Endothelial cell of umbilical vein (primary cell): ENCODE results near the gene USH2A. TPM values are rescaled to one million over a fixed set of nuclear protein-coding genes. Genes with fewer than 3 reads are reported as not detected.

Experiments
- BruUV-seq: library from RNA; stranded (reverse); fragments of 400-500 nt; replicated peaks from 2 replicates; lab custom pipeline; 2021; lab: Mats Ljungman, UMichigan
- CTCF ChIA-PET: fragments of 300-600, 350-600 bp; sonication (Branson Sonifier 250); formaldehyde crosslinking; loops from one replicate; lab custom pipeline; 2021; ENCODE audit warnings: antibody characterized with exemption, inconsistent platforms; lab: Charles Lee
- POLR2A ChIA-PET: fragments of 300-600, 350-600 bp; sonication (Branson Sonifier 250); formaldehyde crosslinking; loops from one replicate; lab custom pipeline; 2021; ENCODE audit warnings: antibody characterized with exemption, inconsistent platforms; lab: Charles Lee
- DNase-seq: peaks from one replicate; pipeline ENCODE4 v3.0.0-alpha.2; 2011; ENCODE audit warnings: low read depth, low spot score
- FAIRE-seq: peaks from 2 replicates; lab custom pipeline; 2011; peaks lifted over from hg19 to GRCh38; lab: Jason Lieb, UNC
- H2AFZ ChIP-seq: 2 replicates; pipeline ENCODE4 v1.6.0; 2012; ENCODE audit warnings: low read depth, low read length, control low read depth, inconsistent platforms
- H3K27ac ChIP-seq: 2 replicates; pipeline ENCODE4 v1.5.1; 2011; ENCODE audit warnings: low read depth, mild to moderate bottlenecking, control low read depth, low read length, moderate library complexity; ENCODE audit not compliant: insufficient read depth
- H3K27me3 ChIP-seq, 2 experiments: 2 replicates each; pipeline versions ENCODE4 v1.6.0 to v1.6.1; 2011; ENCODE audit warnings: low read length in 2 of 2, mixed read lengths in 1 of 2; ENCODE audit not compliant: control insufficient read depth in 2 of 2, insufficient read depth in 2 of 2
- H3K36me3 ChIP-seq, 2 experiments: 2 replicates in 1 of 2; 3 replicates in 1 of 2; pipeline ENCODE4 v1.5.1; 2011; ENCODE audit warnings: low read length in 2 of 2, mild to moderate bottlenecking in 1 of 2, moderate library complexity in 1 of 2; ENCODE audit not compliant: control insufficient read depth in 2 of 2, insufficient read depth in 2 of 2; ENCODE audit errors: extremely low read depth in 1 of 2
- H3K4me1 ChIP-seq: 3 replicates; pipeline ENCODE4 v1.5.1; 2011; ENCODE audit warnings: mild to moderate bottlenecking, low read length; ENCODE audit not compliant: control insufficient read depth, insufficient read depth; ENCODE audit errors: extremely low read depth
- H3K4me2 ChIP-seq: 2 replicates; pipeline ENCODE4 v1.6.1; 2011; ENCODE audit warnings: low read length, control low read depth, mixed read lengths; ENCODE audit not compliant: insufficient read depth
- H3K4me3 ChIP-seq, 3 experiments: fragments of 200-600 bp in 1 of 3; sonication (generic), shearing (Covaris generic) in 1 of 3; replicated peaks in 1 of 3; 2 replicates each; pipeline ENCODE4 v1.5.1; 2011 to 2016; ENCODE audit warnings: control low read depth in 3 of 3, low read length in 3 of 3, mild to moderate bottlenecking in 2 of 3, inconsistent platforms in 1 of 3, low read depth in 1 of 3, moderate library complexity in 1 of 3; ENCODE audit not compliant: insufficient read depth in 1 of 3
- H3K79me2 ChIP-seq: 2 replicates; pipeline ENCODE4 v1.6.0; 2012; ENCODE audit warnings: low read length, inconsistent platforms; ENCODE audit not compliant: control insufficient read depth, insufficient read depth
- H3K9ac ChIP-seq: replicated peaks from 2 replicates; pipeline ENCODE3; 2011; ENCODE audit warnings: low read length, control low read depth; ENCODE audit not compliant: insufficient read depth; ENCODE audit errors: extremely low read depth
- H3K9me1 ChIP-seq: replicated peaks from 3 replicates; pipeline ENCODE4 v1.6.0; 2011; ENCODE audit warnings: mild to moderate bottlenecking, low read length; ENCODE audit not compliant: control insufficient read depth, insufficient read depth; ENCODE audit errors: extremely low read depth
- H3K9me3 ChIP-seq: replicated peaks from 2 replicates; pipeline ENCODE4 v1.5.1; 2012; ENCODE audit warnings: low read length, inconsistent platforms; ENCODE audit not compliant: control insufficient read depth, insufficient read depth
- H4K20me1 ChIP-seq: replicated peaks from 2 replicates; pipeline ENCODE3; 2011; ENCODE audit warnings: mild to moderate bottlenecking, low read length; ENCODE audit not compliant: control insufficient read depth, insufficient read depth; ENCODE audit errors: extremely low read depth
- CTCF ChIP-seq, 2 donors: IDR thresholded peaks; 1 replicate in 1 of 2; 2 replicates in 1 of 2; pipeline ENCODE4 v1.5.1; 2011; ENCODE audit warnings: low read length in 2 of 2, mild to moderate bottlenecking in 2 of 2, moderate library complexity in 2 of 2, control low read depth in 1 of 2, inconsistent platforms in 1 of 2, low read depth in 1 of 2; ENCODE audit not compliant: insufficient read depth in 1 of 2; ENCODE audit errors: extremely low read depth in 1 of 2
- EZH2 ChIP-seq: IDR thresholded peaks from 2 replicates; pipeline ENCODE4 v1.6.1; 2012; ENCODE audit warnings: borderline replicate concordance, low read depth, mild to moderate bottlenecking, moderate library complexity, low read length, inconsistent platforms; ENCODE audit not compliant: severe bottlenecking
- FOS ChIP-seq: IDR thresholded peaks from 2 replicates; pipeline ENCODE4 v1.6.1; 2011; ENCODE audit warnings: mild to moderate bottlenecking, low read length, moderate library complexity, borderline replicate concordance; ENCODE audit not compliant: insufficient read depth
- GATA2 ChIP-seq: IDR thresholded peaks from 2 replicates; pipeline ENCODE4 v1.7.0; 2011; ENCODE audit warnings: low read depth, mild to moderate bottlenecking, moderate library complexity, mixed read lengths, low read length; ENCODE audit not compliant: insufficient read length, insufficient read depth
- JUN ChIP-seq: IDR thresholded peaks from 2 replicates; pipeline ENCODE4 v1.6.1; 2011; ENCODE audit warnings: borderline replicate concordance, low read depth; ENCODE audit not compliant: insufficient read length, insufficient read depth
- MYC ChIP-seq: IDR thresholded peaks from one replicate; pipeline ENCODE4 v1.6.1; 2011; ENCODE audit warnings: mild to moderate bottlenecking, low read depth, low read length
- POLR2A ChIP-seq: IDR thresholded peaks from 2 replicates; pipeline ENCODE4 v1.6.1; 2012; ENCODE audit warnings: low read depth, mild to moderate bottlenecking, control low read depth, low read length
- dilution Hi-C: fragments of 300-500 bp; cut with MboI; formaldehyde crosslinking; loops from one replicate; pipeline ENCODE4 v1.15.0; 2019; ENCODE audit warnings: low sequenced_read_pairs; ENCODE audit not compliant: extremely low pct_ligation_motif_present
- intact Hi-C: fragments of 100-400 bp; cut with micrococcal nuclease; formaldehyde crosslinking; loops from one replicate; pipeline ENCODE4 v1.10.0; 2022
- polyA plus RNA-seq, 4 experiments: library from polyadenylated mRNA; depleted of rRNA in 3 of 4; stranded (reverse) in 3 of 4; unstranded in 1 of 4; fragments of >200 nt; gene quantifications; 2 replicates each; pipeline versions ENCODE4 v1.2.1 to v1.2.3, GENCODE V29; 2011 to 2012; ENCODE audit warnings: missing spikeins in 1 of 4
- total RNA-seq: library from RNA; stranded (reverse); gene quantifications from 2 replicates; pipeline ENCODE4 v1.2.3, GENCODE V29; 2021
- TF ChIP-seq, protein P1 (sequence below): IDR thresholded peaks from 2 replicates; pipeline ENCODE4 v1.6.1; 2011; ENCODE audit not compliant: insufficient read depth, insufficient read length

The USH2A gene
- total and polyA plus RNA-seq, 2 donors (not counting 3 experiments of a cell fraction or from before 2014, with no cell fraction given): not detected

GRCh38 chr1:216416488-216416887 lies 6.8 kb downstream of the USH2A start:
- FAIRE-seq (no peak), DNase-seq (no peak)
- Histone ChIP-seq H3K9ac (no peak overlapping the region), H3K4me3 (no peak overlapping the region), H3K36me3 (no peaks in the 10 kb centered on the region), H3K4me1 (no peaks in the 10 kb centered on the region), H2AFZ (no peak overlapping the region), H3K9me1 (no peaks in the 10 kb centered on the region), H4K20me1 (no peaks in the 10 kb centered on the region), H3K27ac (no peak overlapping the region), H3K27me3 (no peaks in the 10 kb centered on the region), H3K9me3 (no peaks in the 10 kb centered on the region), H3K79me2 (no peaks in the 10 kb centered on the region), H3K4me2 (no peak overlapping the region)
- dilution Hi-C loops: no loop called here
- TF ChIP-seq GATA2: no peak
- TF ChIP-seq FOS: no peak
- TF ChIP-seq JUN: no peak
- TF ChIP-seq POLR2A: no peak
- no peak for TF ChIP-seq EZH2
- TF ChIP-seq MYC: no peak
- TF ChIP-seq, protein P1, sequence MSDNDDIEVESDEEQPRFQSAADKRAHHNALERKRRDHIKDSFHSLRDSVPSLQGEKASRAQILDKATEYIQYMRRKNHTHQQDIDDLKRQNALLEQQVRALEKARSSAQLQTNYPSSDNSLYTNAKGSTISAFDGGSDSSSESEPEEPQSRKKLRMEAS: no peak
- TF ChIP-seq CTCF (IDR thresholded peaks at IDR 0.05; ENCODE audit: extremely low read depth in 1 of 2, insufficient read depth in 1 of 2, low read depth in 1 of 2, low read length in 2 of 2): no peak
- intact Hi-C loops: no loop called here
- BruUV-seq: no TSS peak
- ChIA-PET CTCF (no interaction called here), POLR2A (no interaction called here)
